ENCODE measurements around the gene MMEL1. TPM values are rescaled to one million over a fixed set of nuclear protein-coding genes. Genes with fewer than 3 reads are reported as not detected.

Gene MMEL1
- total and polyA plus RNA-seq, 2 donors (not counting 3 experiments of a cell fraction or from before 2014, with no cell fraction given), result 1.1 to 1.2 TPM

- DNase-seq (ENCODE audit: low read depth, low spot score) (no peak), FAIRE-seq (no peak)
- intact Hi-C loops (cut with micrococcal nuclease) (no loop called here), dilution Hi-C loops (cut with MboI; ENCODE audit: extremely low pct_ligation_motif_present, low sequenced_read_pairs) (no loop called here)
- no TSS peak for BruUV-seq (replicated peaks)
- Histone ChIP-seq H3K9me1 (replicated peaks; ENCODE audit: control insufficient read depth, extremely low read depth, insufficient read depth, low read length) (no peaks in the 10 kb centered on the region), H3K79me2 (ENCODE audit: control insufficient read depth, insufficient read depth, low read length) (peaks cover 4% of the 10 kb centered on the region), H3K27ac (ENCODE audit: insufficient read depth, low read depth, low read length) (no peak overlapping the region), H3K4me1 (ENCODE audit: control insufficient read depth, extremely low read depth, insufficient read depth, low read length) (peaks cover 34% of the 10 kb centered on the region), H3K27me3 (ENCODE audit: control insufficient read depth in 2 of 2, insufficient read depth in 2 of 2, low read length in 2 of 2) (no peaks in the 10 kb centered on the region), H3K9me3 (replicated peaks; ENCODE audit: control insufficient read depth, insufficient read depth, low read length) (no peaks in the 10 kb centered on the region), H3K4me2 (ENCODE audit: insufficient read depth, low read length) (no peak overlapping the region), H3K9ac (replicated peaks; ENCODE audit: extremely low read depth, insufficient read depth, low read length) (no peak overlapping the region), H2AFZ (ENCODE audit: low read depth, low read length) (no peak overlapping the region), H3K4me3 (replicated peaks in 1 of 3; ENCODE audit: insufficient read depth in 1 of 3, low read depth in 1 of 3, low read length in 3 of 3) (no peak overlapping the region), H3K36me3 (ENCODE audit: control insufficient read depth in 2 of 2, extremely low read depth in 1 of 2, insufficient read depth in 2 of 2, low read length in 2 of 2) (no peaks in the 10 kb centered on the region), H4K20me1 (replicated peaks; ENCODE audit: control insufficient read depth, extremely low read depth, insufficient read depth, low read length) (no peaks in the 10 kb centered on the region)
- CTCF ChIA-PET, result no interaction called here
- POLR2A ChIA-PET, result no interaction called here
- no peak for TF ChIP-seq POLR2AphosphoS5 (IDR thresholded peaks at IDR 0.05; ENCODE audit: insufficient read depth, low read depth, low read length)
- no peak for TF ChIP-seq JUN (IDR thresholded peaks at IDR 0.05; ENCODE audit: borderline replicate concordance, insufficient read depth, insufficient read length, low read depth)
- no peak for TF ChIP-seq POLR2A (IDR thresholded peaks at IDR 0.05; ENCODE audit: low read depth, low read length)
Measured at GRCh38 chr1:2582391-2582790, 50.4 kb downstream of the MMEL1 start.

DNA sequence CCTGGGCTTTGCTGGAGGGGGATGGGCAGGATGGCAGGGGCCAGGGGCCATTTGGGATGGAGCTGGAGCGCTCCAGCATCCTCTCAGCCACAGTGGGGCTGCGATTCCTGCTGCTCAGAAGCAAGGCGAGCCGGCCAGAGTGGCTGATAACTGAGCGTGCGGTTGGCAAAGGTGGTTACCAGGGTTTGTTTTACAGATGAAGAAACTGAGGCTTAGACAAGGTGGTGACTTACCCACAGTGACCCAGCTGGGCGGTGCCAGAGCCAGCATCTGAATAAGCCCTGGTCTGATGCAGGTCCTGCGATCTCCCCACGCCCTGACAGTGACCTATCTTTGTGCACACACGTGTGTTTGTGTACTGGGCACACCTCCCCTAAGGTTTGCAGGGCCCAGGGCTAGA is 52.1 kb downstream of the MMEL1 start:
- intact Hi-C loops (cut with micrococcal nuclease), result loop anchor here (1.0 kb wide), 1 partner anchor 63 kb away; no protein-coding TSS in a partner anchor
- Histone ChIP-seq H3K4me2 (ENCODE audit: insufficient read depth, low read length) (no peak overlapping the region), H2AFZ (ENCODE audit: low read depth, low read length) (no peak overlapping the region), H3K36me3 (ENCODE audit: control insufficient read depth in 2 of 2, extremely low read depth in 1 of 2, insufficient read depth in 2 of 2, low read length in 2 of 2) (no peaks in the 10 kb centered on the region), H3K9ac (replicated peaks; ENCODE audit: extremely low read depth, insufficient read depth, low read length) (no peak overlapping the region), H3K27me3 (ENCODE audit: control insufficient read depth in 2 of 2, insufficient read depth in 2 of 2, low read length in 2 of 2) (no peaks in the 10 kb centered on the region), H3K9me3 (replicated peaks; ENCODE audit: control insufficient read depth, insufficient read depth, low read length) (no peaks in the 10 kb centered on the region), H3K27ac (ENCODE audit: insufficient read depth, low read depth, low read length) (peak overlapping the region; percentile 86), H3K4me1 (ENCODE audit: control insufficient read depth, extremely low read depth, insufficient read depth, low read length) (peaks cover 34% of the 10 kb centered on the region), H3K79me2 (ENCODE audit: control insufficient read depth, insufficient read depth, low read length) (no peaks in the 10 kb centered on the region), H3K4me3 (replicated peaks in 1 of 3; ENCODE audit: insufficient read depth in 1 of 3, low read depth in 1 of 3, low read length in 3 of 3) (no peak overlapping the region), H3K9me1 (replicated peaks; ENCODE audit: control insufficient read depth, extremely low read depth, insufficient read depth, low read length) (no peaks in the 10 kb centered on the region), H4K20me1 (replicated peaks; ENCODE audit: control insufficient read depth, extremely low read depth, insufficient read depth, low read length) (no peaks in the 10 kb centered on the region)
- POLR2A ChIA-PET, result no interaction called here
- DNase-seq (ENCODE audit: low read depth, low spot score) (no peak), FAIRE-seq (no peak)
- dilution Hi-C loops (cut with MboI; ENCODE audit: extremely low pct_ligation_motif_present, low sequenced_read_pairs), result no loop called here
- no peak for TF ChIP-seq JUN (IDR thresholded peaks at IDR 0.05; ENCODE audit: borderline replicate concordance, insufficient read depth, insufficient read length, low read depth)
- no peak for TF ChIP-seq FOS (IDR thresholded peaks at IDR 0.05; ENCODE audit: borderline replicate concordance, insufficient read depth, low read length)
- no peak for TF ChIP-seq POLR2AphosphoS5 (IDR thresholded peaks at IDR 0.05; ENCODE audit: insufficient read depth, low read depth, low read length)
- TF ChIP-seq, protein P1, sequence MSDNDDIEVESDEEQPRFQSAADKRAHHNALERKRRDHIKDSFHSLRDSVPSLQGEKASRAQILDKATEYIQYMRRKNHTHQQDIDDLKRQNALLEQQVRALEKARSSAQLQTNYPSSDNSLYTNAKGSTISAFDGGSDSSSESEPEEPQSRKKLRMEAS (IDR thresholded peaks at IDR 0.05; ENCODE audit: insufficient read depth, insufficient read length), result no peak
- TF ChIP-seq POLR2A (IDR thresholded peaks at IDR 0.05; ENCODE audit: low read depth, low read length), result no peak
- TF ChIP-seq GATA2 (IDR thresholded peaks at IDR 0.05; ENCODE audit: insufficient read depth, insufficient read length, low read depth, low read length), result no peak
- no TSS peak for BruUV-seq (replicated peaks)
- CTCF ChIA-PET, result no interaction called here

All from endothelial cell of umbilical vein (primary cell).